A549 (cell line): ENCODE measurements around the gene NT5C3B. TPM values are rescaled to one million over a fixed set of nuclear protein-coding genes. Genes with fewer than 3 reads are reported as not detected.

Experiments used
- ATAC-seq, 2 experiments: fragments of 200-7000 bp in 1 of 2; fragments of >200 bp in 1 of 2; cut with Nextera tagmentation in 1 of 2; cut with Tn5 transposase in 1 of 2; 3 replicates each; pipeline versions ENCODE4 v1.8.0 to v1.9.1; 2018 to 2020; ENCODE audit warnings: mild to moderate bottlenecking in 1 of 2, moderate library complexity in 1 of 2
- CTCF ChIA-PET: fragments of 300-600 bp; sonication (Branson Sonifier 250); formaldehyde crosslinking; extraction: SDS; loops from one replicate; lab custom pipeline; 2021; ENCODE audit warnings: antibody characterized with exemption, inconsistent platforms; lab: Yijun Ruan, JAX
- POLR2A ChIA-PET: fragments of 350-600 bp; formaldehyde crosslinking; extraction: SDS; loops from one replicate; lab custom pipeline; 2021; ENCODE audit warnings: antibody characterized with exemption, inconsistent platforms; lab: Yijun Ruan, JAX
- DNase-seq, 2 experiments: peaks; one replicate each; pipeline versions ENCODE4 v3.0.0 to v3.0.0-alpha.2; 2011 to 2016; ENCODE audit warnings: low read depth in 1 of 2, low spot score in 1 of 2
- FAIRE-seq: peaks from 2 replicates; lab custom pipeline; 2011; peaks lifted over from hg19 to GRCh38; lab: Jason Lieb, UNC
- H3K27ac ChIP-seq, 2 experiments: fragments of >200 bp; sonication (Bioruptor Twin); formaldehyde crosslinking; 3 replicates each; pipeline ENCODE4 v1.5.1; 2016 to 2017
- H3K4me1 ChIP-seq: fragments of >200 bp; sonication (Bioruptor Twin); formaldehyde crosslinking; 3 replicates; pipeline ENCODE4 v1.6.1; 2016
- H3K4me2 ChIP-seq: fragments of >200 bp; sonication (Bioruptor Twin); formaldehyde crosslinking; 3 replicates; pipeline ENCODE4 v1.6.1; 2016
- H3K4me3 ChIP-seq: fragments of >200 bp; sonication (Bioruptor Twin); formaldehyde crosslinking; 3 replicates; pipeline ENCODE4 v1.5.1; 2016
- H3K9me3 ChIP-seq: fragments of >200 bp; sonication (Bioruptor Twin); formaldehyde crosslinking; 3 replicates; pipeline ENCODE4 v1.6.1; 2016
- CBX8 ChIP-seq: fragments of 200-600 bp; sonication (generic); IDR thresholded peaks from 2 replicates; pipeline ENCODE4 v1.6.1; 2016
- CHD2 ChIP-seq: fragments of 150-350 bp; IDR thresholded peaks from 2 replicates; pipeline ENCODE4 v1.6.1; 2014; ENCODE audit warnings: low read length; ENCODE audit not compliant: partially characterized antibody
- CHD4 ChIP-seq: fragments of 200-600 bp; sonication (generic); IDR thresholded peaks from 2 replicates; pipeline ENCODE4 v1.6.1; 2016; ENCODE audit warnings: antibody characterized with exemption, mild to moderate bottlenecking, borderline replicate concordance
- CTCF ChIP-seq: fragments of >200 bp; sonication (Bioruptor Twin); formaldehyde crosslinking; IDR thresholded peaks from 3 replicates; pipeline ENCODE4 v1.5.1; 2016
- E2F6 ChIP-seq: IDR thresholded peaks from 2 replicates; pipeline ENCODE4 v1.6.1; 2012; ENCODE audit warnings: low read depth, borderline replicate concordance
- EP300 ChIP-seq, 2 experiments: fragments of >200 bp; sonication (Bioruptor Twin); formaldehyde crosslinking; IDR thresholded peaks; 2 replicates in 1 of 2; 3 replicates in 1 of 2; pipeline ENCODE4 v1.6.1; 2016 to 2017
- FOSB ChIP-seq: fragments of 250-450 bp; sonication (Bioruptor Pico); IDR thresholded peaks from 2 replicates; pipeline ENCODE4 v1.5.0; 2020; ENCODE audit warnings: mild to moderate bottlenecking, moderate library complexity
- FOSL2 ChIP-seq, 2 experiments: fragments of 450-650 bp in 1 of 2; fragments of >200 bp in 1 of 2; sonication (Bioruptor Twin) in 1 of 2; formaldehyde crosslinking; IDR thresholded peaks; 2 replicates each; pipeline versions ENCODE4 v1.5.0 to v1.6.1; 2016 to 2020; ENCODE audit warnings: mild to moderate bottlenecking in 1 of 2, moderate library complexity in 1 of 2
- GATA3 ChIP-seq: IDR thresholded peaks from 2 replicates; pipeline ENCODE4 v1.6.1; 2012; ENCODE audit warnings: borderline replicate concordance
- HEYL ChIP-seq: fragments of 250-450 bp; sonication (Bioruptor Pico); IDR thresholded peaks from 2 replicates; pipeline ENCODE4 v1.8.0; 2021; ENCODE audit warnings: mild to moderate bottlenecking, moderate library complexity
- HOXB5 ChIP-seq: fragments of 250-450 bp; sonication (Bioruptor Pico); IDR thresholded peaks from 2 replicates; pipeline ENCODE4 v1.5.0; 2020; ENCODE audit warnings: mild to moderate bottlenecking, moderate library complexity
- KDM1A ChIP-seq: fragments of 200-600 bp; sonication (generic); IDR thresholded peaks from 2 replicates; pipeline ENCODE4 v1.6.1; 2016; ENCODE audit warnings: low read depth, mild to moderate bottlenecking
- MAX ChIP-seq: IDR thresholded peaks from 2 replicates; pipeline ENCODE4 v1.6.1; 2012
- MYC ChIP-seq: IDR thresholded peaks from 2 replicates; pipeline ENCODE4 v1.6.1; 2012; ENCODE audit warnings: mild to moderate bottlenecking, inconsistent platforms, low read length, improper control_type of control experiment, borderline replicate concordance
- NFE2L2 ChIP-seq: fragments of 150-350 bp; conservative IDR thresholded peaks from 2 replicates; pipeline ENCODE4 v1.6.1; 2014; ENCODE audit warnings: low read length
- NPAS2 ChIP-seq: fragments of 250-450 bp; sonication (Bioruptor Pico); IDR thresholded peaks from 2 replicates; pipeline ENCODE4 v1.8.0; 2022; ENCODE audit warnings: mild to moderate bottlenecking, moderate library complexity, borderline replicate concordance
- POLR2AphosphoS2 ChIP-seq: conservative IDR thresholded peaks from 2 replicates; pipeline ENCODE4 v1.6.1; 2012; ENCODE audit warnings: low read length, improper control_type of control experiment, inconsistent platforms
- RAD21 ChIP-seq, 2 experiments: fragments of >200 bp in 1 of 2; sonication (Bioruptor Twin) in 1 of 2; formaldehyde crosslinking in 1 of 2; IDR thresholded peaks in 1 of 2; conservative IDR thresholded peaks in 1 of 2; 2 replicates in 1 of 2; 3 replicates in 1 of 2; pipeline ENCODE4 v1.6.1; 2012 to 2018; ENCODE audit warnings: inconsistent platforms in 1 of 2
- RCOR1 ChIP-seq: fragments of 150-350 bp; IDR thresholded peaks from 2 replicates; pipeline ENCODE4 v1.6.1; 2014; ENCODE audit warnings: antibody characterized with exemption, low read length, low read depth
- RNF2 ChIP-seq: fragments of 200-600 bp; sonication (generic); IDR thresholded peaks from 2 replicates; pipeline ENCODE4 v1.6.1; 2016; ENCODE audit warnings: low read depth, mild to moderate bottlenecking, antibody characterized with exemption, moderate library complexity, borderline replicate concordance
- ZC3H11A ChIP-seq: fragments of 450-650 bp; IDR thresholded peaks from 2 replicates; pipeline ENCODE4 v1.6.1; 2014; ENCODE audit warnings: antibody characterized with exemption, mild to moderate bottlenecking
- ZSCAN20 ChIP-seq: fragments of 250-450 bp; sonication (Bioruptor Pico); IDR thresholded peaks from 2 replicates; pipeline ENCODE4 v1.8.0; 2022; ENCODE audit warnings: mild to moderate bottlenecking, moderate library complexity
- WGBS: methylation state at CpG from one replicate; pipeline ENCODE4 v1.1.6; 2017; ENCODE audit errors: missing lambda C conversion rate; 5-methylcytosine and 5-hydroxymethylcytosine counted together
- polyA plus RNA-seq, 4 experiments: library from polyadenylated mRNA; depleted of rRNA in 3 of 4; stranded (reverse); fragments of >200 nt; fragmentation: RNase III in 1 of 4; extraction: RNeasy Plus Mini Kit Qiagen cat#74134 plus additional on column Dnase treatment in 1 of 4; gene quantifications; 2 replicates in 3 of 4; 3 replicates in 1 of 4; pipeline ENCODE4 v1.2.3, GENCODE V29; 2011 to 2017
- TF ChIP-seq, protein P1 (sequence below): IDR thresholded peaks from 2 replicates; pipeline ENCODE4 v1.6.1; 2012
- TF ChIP-seq, protein P2 (sequence below): fragments of 250-450 bp; sonication (Bioruptor Pico); IDR thresholded peaks from 2 replicates; pipeline ENCODE4 v1.5.0; 2020; ENCODE audit warnings: low read depth, mild to moderate bottlenecking, moderate library complexity
- TF ChIP-seq, protein P3 (sequence below): fragments of 250-450 bp; sonication (Bioruptor Pico); IDR thresholded peaks from 2 replicates; pipeline ENCODE4 v1.5.0; 2021; ENCODE audit warnings: mild to moderate bottlenecking, moderate library complexity, borderline replicate concordance

NT5C3B gene
- polyA plus RNA-seq, 2 of the 4 experiments (the other 2 are of a cell fraction): 109 to 171 TPM

DNA sequence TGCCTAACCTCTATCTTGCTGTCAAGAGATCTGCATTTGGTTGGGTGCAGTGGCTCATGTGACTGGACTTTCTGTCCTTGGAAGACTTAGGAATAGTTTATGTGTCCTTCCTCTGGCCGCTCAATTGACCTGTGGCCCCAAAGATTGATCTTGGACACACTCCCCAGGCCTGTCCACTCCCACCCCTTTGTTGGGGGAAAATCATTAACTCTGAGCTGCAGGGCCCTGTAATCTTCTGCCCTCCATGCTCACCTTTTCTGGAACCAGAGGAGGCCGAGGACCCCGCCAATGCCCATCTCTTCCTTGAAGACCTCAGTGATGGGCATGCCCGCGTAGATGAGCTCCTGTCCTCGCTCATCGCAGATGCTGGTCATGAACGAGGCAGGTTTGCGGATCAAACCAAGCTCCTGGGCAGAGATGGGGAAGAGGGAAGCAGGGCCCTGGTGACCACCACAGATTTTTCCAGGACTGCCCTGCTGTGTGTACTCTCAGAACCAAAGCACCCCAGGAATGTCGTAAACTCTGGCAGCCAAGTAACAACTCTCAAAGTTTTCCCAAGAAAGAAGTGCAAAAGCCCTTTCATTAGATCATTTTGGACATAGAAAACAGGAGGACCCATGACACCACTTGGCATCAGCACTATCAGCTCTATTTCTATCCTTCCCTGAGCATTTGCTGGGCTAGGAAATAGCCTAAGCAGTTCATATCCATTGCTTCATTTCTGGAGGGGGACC is 37.7 kb upstream of the NT5C3B start:
- peaks cover 11% of the 10 kb centered on the region; the same call in 2 of the 3 replicates for H3K4me1 ChIP-seq
- no peak for FAIRE-seq
- ChIA-PET CTCF (interaction anchor here (0.6 to 1.8 kb wide), 9 partner anchors 10 to 365 kb away, joined by 3 to 7 read pairs (median 4); no protein-coding TSS in a partner anchor), POLR2A (interaction anchor here (0.6 to 0.7 kb wide), 2 partner anchors 20 to 731 kb away, joined by 5 to 6 read pairs; no protein-coding TSS in a partner anchor)
- WGBS: 96% methylated on average over 10 of the region's 10 CpGs
- DNase-seq: no peak
- no peak overlapping the region for H3K27ac ChIP-seq
- no peak overlapping the region for H3K4me2 ChIP-seq
- no peaks in the 10 kb centered on the region for H3K9me3 ChIP-seq
- ATAC-seq: no peak
- TF ChIP-seq RAD21 (conservative IDR thresholded peaks at IDR 0.05 in 1 of 2, IDR thresholded peaks at IDR 0.05 in 1 of 2): no peak
- no peak for TF ChIP-seq FOSB (CRISPR knock-in tag)
- TF ChIP-seq RNF2: no peak
- TF ChIP-seq HOXB5 (CRISPR knock-in tag): no peak
- TF ChIP-seq, protein P1, sequence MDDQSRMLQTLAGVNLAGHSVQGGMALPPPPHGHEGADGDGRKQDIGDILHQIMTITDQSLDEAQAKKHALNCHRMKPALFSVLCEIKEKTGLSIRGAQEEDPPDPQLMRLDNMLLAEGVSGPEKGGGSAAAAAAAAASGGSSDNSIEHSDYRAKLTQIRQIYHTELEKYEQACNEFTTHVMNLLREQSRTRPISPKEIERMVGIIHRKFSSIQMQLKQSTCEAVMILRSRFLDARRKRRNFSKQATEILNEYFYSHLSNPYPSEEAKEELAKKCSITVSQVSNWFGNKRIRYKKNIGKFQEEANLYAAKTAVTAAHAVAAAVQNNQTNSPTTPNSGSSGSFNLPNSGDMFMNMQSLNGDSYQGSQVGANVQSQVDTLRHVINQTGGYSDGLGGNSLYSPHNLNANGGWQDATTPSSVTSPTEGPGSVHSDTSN: no peak
- TF ChIP-seq ZSCAN20: no peak
- TF ChIP-seq MYC: no peak
- TF ChIP-seq NFE2L2: no peak
- no peak for TF ChIP-seq CBX8
- no peak overlapping the region for H3K4me3 ChIP-seq

GRCh38 chr17:41871789-41872188 is 35.8 kb upstream of the NT5C3B start:
- Histone ChIP-seq H3K27ac (no peak overlapping the region), H3K4me3 (no peak overlapping the region), H3K9me3 (no peaks in the 10 kb centered on the region), H3K4me1 (peaks cover 11% of the 10 kb centered on the region; the same call in 2 of the 3 replicates), H3K4me2 (no peak overlapping the region)
- ChIA-PET POLR2A (interaction anchor here (0.7 kb wide), 1 partner anchor 58 kb away, joined by 3 read pairs; no protein-coding TSS in a partner anchor), CTCF (interaction anchor here (0.6 to 2.5 kb wide), 6 partner anchors 11 to 134 kb away, joined by 3 to 8 read pairs (median 4); partner anchors contain the start of gene JUP)
- no peak for TF ChIP-seq POLR2AphosphoS2
- no peak for TF ChIP-seq CBX8
- TF ChIP-seq, protein P2, sequence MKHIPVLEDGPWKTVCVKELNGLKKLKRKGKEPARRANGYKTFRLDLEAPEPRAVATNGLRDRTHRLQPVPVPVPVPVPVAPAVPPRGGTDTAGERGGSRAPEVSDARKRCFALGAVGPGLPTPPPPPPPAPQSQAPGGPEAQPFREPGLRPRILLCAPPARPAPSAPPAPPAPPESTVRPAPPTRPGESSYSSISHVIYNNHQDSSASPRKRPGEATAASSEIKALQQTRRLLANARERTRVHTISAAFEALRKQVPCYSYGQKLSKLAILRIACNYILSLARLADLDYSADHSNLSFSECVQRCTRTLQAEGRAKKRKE: no peak
- TF ChIP-seq MAX: no peak
- no peak for TF ChIP-seq GATA3
- no peak for TF ChIP-seq KDM1A
- no peak for TF ChIP-seq E2F6
- TF ChIP-seq, protein P3, sequence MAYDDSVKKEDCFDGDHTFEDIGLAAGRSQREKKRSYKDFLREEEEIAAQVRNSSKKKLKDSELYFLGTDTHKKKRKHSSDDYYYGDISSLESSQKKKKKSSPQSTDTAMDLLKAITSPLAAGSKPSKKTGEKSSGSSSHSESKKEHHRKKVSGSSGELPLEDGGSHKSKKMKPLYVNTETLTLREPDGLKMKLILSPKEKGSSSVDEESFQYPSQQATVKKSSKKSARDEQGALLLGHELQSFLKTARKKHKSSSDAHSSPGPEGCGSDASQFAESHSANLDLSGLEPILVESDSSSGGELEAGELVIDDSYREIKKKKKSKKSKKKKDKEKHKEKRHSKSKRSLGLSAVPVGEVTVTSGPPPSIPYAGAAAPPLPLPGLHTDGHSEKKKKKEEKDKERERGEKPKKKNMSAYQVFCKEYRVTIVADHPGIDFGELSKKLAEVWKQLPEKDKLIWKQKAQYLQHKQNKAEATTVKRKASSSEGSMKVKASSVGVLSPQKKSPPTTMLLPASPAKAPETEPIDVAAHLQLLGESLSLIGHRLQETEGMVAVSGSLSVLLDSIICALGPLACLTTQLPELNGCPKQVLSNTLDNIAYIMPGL (CRISPR knock-in tag): no peak
- no peak for TF ChIP-seq HEYL (CRISPR knock-in tag)
- TF ChIP-seq CHD4: no peak
- TF ChIP-seq HOXB5 (CRISPR knock-in tag): no peak
- no peak for TF ChIP-seq ZC3H11A
- no peak for TF ChIP-seq NPAS2 (CRISPR knock-in tag)
- TF ChIP-seq NFE2L2: no peak
- TF ChIP-seq CTCF: no peak
- no peak for TF ChIP-seq EP300 (IDR thresholded peaks at IDR 0.05)
- TF ChIP-seq CHD2: no peak
- no peak for TF ChIP-seq FOSL2 (IDR thresholded peaks at IDR 0.05)
- TF ChIP-seq FOSL2 (CRISPR knock-in tag; IDR thresholded peaks at IDR 0.05): no peak
- no peak for TF ChIP-seq RCOR1
- FAIRE-seq (no peak), ATAC-seq (no peak), DNase-seq (no peak)
- WGBS: 95% methylated on average over 10 of the region's 10 CpGs
